CD4-positive, alpha-beta T cell treated with Interleukin-12 subunit alpha and Interleukin-12 subunit beta, for 1 hour (primary cell): ENCODE data around the gene FCRL6.

Source experiments
- DNase-seq: peaks from one replicate; pipeline ENCODE4 v3.0.0-alpha.2; 2020

Gene FCRL6, protein sequence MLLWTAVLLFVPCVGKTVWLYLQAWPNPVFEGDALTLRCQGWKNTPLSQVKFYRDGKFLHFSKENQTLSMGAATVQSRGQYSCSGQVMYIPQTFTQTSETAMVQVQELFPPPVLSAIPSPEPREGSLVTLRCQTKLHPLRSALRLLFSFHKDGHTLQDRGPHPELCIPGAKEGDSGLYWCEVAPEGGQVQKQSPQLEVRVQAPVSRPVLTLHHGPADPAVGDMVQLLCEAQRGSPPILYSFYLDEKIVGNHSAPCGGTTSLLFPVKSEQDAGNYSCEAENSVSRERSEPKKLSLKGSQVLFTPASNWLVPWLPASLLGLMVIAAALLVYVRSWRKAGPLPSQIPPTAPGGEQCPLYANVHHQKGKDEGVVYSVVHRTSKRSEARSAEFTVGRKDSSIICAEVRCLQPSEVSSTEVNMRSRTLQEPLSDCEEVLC

GRCh38 chr1:159802111-159802510 lies at the start of gene FCRL6:
Gene FCRL6, plus strand, starts transcription at chr1:159802360. Its CDS starts 65 bp downstream, at chr1:159802425.
- DNase-seq: no peak

DNA sequence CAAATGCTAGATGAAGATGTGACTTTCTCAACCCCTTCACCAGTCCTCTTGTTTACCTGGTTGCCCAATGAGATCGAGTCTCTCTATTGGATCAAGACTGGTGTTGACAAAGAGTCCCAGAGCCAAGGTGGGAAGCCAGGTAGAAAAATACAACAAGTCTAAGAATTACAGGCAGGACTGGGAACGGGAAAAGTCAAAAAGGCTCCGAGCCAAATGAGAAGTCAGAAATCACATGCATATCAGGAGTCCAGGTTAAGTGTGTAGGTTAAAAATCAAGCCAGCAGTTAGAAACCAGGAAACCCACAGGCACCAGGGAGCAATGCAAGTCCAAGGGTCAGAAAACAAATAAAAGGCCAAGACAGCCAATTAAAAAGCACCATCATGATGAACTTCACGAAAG lies 48.8 kb upstream of the FCRL6 start:
- no peak for DNase-seq

DNA sequence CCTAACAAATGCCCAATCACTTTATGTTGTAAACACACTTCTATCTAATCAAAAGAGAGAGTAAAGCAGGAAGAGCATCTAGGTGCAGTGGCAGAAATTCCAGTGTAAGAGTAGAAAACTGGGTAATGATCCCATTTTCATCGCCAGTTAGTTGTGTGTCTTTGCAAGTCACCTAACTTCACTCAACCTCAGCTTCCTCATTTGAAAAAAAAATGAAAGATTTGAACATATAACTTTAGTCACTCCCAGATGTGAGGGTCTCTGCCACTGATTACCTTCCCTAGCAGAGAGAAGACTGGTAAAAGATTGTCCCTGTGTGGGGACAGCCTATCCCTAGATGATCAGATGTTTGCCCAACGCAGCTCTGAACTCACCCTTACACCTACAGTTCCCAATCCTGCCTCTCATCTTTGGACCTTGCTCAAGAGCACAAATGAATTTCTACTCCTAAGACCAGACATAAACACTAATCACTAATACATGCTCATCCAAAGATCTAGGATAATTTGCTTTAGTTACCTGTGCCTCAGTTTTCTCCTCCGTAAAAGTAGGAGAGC lies 46.6 kb upstream of the FCRL6 start:
- no peak for DNase-seq

GRCh38 chr1:159756397-159756796 lies 45.8 kb upstream of the FCRL6 start:
- DNase-seq: no peak

DNA sequence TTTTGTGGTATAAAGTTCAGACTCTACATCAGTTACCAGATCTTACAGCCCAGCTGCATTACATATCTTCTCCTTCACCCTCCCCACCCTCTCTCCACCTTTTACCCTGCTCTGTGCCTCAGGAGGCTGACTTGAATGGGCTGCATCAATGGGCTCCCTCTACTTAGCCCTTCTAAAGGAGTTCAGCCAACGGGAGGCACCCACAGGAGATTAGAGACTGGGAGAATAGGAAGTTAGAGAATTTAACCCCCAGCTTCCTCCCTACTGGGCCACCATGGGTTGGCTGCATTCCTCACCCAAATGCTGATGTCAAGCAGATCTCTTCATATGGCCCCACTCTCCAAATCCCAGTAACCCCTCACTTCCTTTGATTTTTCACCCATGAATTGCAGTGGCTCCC lies 38.5 kb upstream of the FCRL6 start:
- no peak for DNase-seq

- DNase-seq: no peak
These were observed 36.4 kb upstream of the FCRL6 start for GRCh38 chr1:159765806-159766205.

GRCh38 chr1:159771127-159771895 lies 30.8 kb upstream of the FCRL6 start:
- no peak for DNase-seq

DNA sequence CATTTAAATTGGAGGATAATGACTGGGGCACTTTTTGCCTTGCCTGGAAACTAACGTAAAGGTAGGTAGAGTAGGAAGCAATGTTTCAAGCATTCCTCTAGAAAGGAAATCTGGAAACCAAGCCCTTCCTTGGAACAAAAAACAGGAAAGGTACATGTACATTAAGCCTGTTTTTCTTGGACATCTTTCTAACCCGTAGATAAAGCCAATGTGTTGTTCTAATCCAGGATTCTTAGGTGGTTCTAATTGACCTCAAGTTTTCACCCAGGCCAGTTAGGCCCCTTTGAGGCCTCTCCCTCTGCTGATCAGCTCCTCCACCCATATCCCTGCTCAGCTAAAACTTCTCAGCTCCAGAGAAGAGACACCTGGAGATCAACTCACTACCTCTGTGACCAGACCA lies 27.7 kb upstream of the FCRL6 start:
- DNase-seq: no peak

GRCh38 chr1:159775716-159776115 lies 26.4 kb upstream of the FCRL6 start:
- DNase-seq: no peak

GRCh38 chr1:159778266-159778665 lies 23.9 kb upstream of the FCRL6 start:
- no peak for DNase-seq

GRCh38 chr1:159779403-159779851 lies 22.7 kb upstream of the FCRL6 start:
- DNase-seq: no peak

GRCh38 chr1:159780583-159781582 lies 21.3 kb upstream of the FCRL6 start, which contains the start of gene DUSP23:
Gene DUSP23, plus strand, starts transcription at chr1:159780962. Its CDS starts 139 bp downstream, at chr1:159781101.
- DNase-seq: peak; percentile 99

DNA sequence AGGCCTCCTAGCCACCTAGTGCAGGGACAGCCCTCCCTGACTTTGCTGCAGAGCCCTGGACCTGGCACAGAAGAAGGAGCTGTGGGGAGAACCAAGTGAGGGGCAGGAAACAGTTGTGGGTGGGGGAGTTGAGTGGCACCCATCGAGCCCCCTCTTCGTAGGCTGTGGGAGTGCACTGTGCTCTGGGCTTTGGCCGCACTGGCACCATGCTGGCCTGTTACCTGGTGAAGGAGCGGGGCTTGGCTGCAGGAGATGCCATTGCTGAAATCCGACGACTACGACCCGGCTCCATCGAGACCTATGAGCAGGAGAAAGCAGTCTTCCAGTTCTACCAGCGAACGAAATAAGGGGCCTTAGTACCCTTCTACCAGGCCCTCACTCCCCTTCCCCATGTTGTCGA lies 20.2 kb upstream of the FCRL6 start:
- no peak for DNase-seq

GRCh38 chr1:159783724-159784123 lies 18.4 kb upstream of the FCRL6 start:
- no peak for DNase-seq

DNA sequence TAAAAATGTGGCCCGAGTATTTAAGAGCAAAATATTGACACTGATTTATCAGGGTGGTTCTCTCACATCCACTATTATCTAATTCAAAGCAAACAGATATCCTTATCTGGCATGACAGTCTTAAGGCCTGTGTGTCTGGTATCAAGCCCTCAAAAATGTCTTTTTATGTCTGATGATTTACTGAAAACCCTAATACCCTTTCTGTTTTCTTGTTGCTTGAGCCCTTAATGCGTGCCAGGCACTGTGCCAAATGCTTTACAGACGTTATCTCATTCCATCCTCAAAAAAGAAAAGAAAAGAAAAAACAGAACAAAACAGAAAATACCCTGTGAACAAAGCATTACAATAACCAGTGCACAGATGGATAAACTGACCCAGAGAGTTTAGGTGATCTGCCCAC lies 15.7 kb upstream of the FCRL6 start:
- no peak for DNase-seq

DNA sequence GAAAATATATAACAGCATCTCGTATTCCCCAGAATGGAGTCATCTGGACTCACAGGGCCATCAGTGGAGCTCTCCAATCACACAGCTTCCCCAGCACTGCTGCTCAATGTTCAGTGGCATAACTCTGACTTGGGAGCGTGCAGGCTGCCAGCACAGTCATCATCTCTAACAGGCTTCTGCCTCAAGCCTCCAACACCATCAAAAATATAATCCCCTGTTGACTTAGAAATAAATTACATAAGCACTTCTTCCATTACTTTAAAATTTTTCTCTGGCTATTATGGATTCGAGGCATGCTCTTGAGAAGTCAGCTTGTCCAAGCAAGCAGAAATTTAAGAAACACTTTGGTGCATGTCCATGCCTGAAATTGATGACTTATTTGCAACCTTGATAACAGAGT lies 15.2 kb upstream of the FCRL6 start:
- no peak for DNase-seq

GRCh38 chr1:159790237-159790917 lies 11.8 kb upstream of the FCRL6 start:
- peak; percentile 36 for DNase-seq

DNA sequence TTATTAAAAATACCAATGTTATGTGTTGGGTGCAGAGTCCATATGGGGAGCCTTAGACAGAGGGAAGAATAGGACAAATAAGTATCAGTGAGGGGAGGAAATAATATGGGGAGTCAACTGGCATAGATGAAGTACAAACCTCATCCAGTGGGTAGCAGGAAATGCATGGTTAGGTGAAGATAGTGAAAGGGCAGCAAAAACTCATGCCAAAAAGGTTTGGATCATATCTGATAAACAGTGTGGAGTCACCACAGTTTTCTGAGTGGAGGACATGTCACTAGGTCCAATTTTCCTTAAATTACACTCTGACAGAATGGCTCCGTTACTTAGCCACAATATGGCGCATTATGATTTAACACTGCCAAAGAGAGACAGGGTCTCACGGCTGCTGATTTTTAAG lies 11.1 kb upstream of the FCRL6 start:
- no peak for DNase-seq

GRCh38 chr1:159791461-159791860 lies 10.7 kb upstream of the FCRL6 start:
- no peak for DNase-seq

- no peak for DNase-seq
These were observed 6.6 kb upstream of the FCRL6 start for GRCh38 chr1:159795534-159795933.

GRCh38 chr1:159798893-159799292 lies 3.3 kb upstream of the FCRL6 start:
- peak; percentile 63 for DNase-seq
